ENCODE results near the gene PRKAG2.

The PRKAG2 gene

GRCh38 chr7:151871189-151871735 is 5.7 kb downstream of the PRKAG2 start:
- H3K9me3 ChIP-seq (ENCODE audit: insufficient read depth, low read depth, low read length) = no peaks in the 10 kb centered on the region
- no peak overlapping the region for H3K9ac ChIP-seq (ENCODE audit: low read depth, low read length, poor library complexity, severe bottlenecking)
- H3K36me3 ChIP-seq (ENCODE audit: insufficient read depth, low read length) = no peaks in the 10 kb centered on the region
- TF ChIP-seq CTCF (conservative IDR thresholded peaks at IDR 0.05; ENCODE audit: low read length) = no peak
- no peak for TF ChIP-seq EZH2phosphoT487 (IDR thresholded peaks at IDR 0.05; ENCODE audit: borderline replicate concordance)
- no peak overlapping the region for H3K4me3 ChIP-seq (ENCODE audit: low read length, poor library complexity, severe bottlenecking)
- no peak overlapping the region for H2AFZ ChIP-seq (ENCODE audit: low read length)
- H3K9me2 ChIP-seq (replicated peaks; ENCODE audit: low read depth, low read length) = no peaks in the 10 kb centered on the region
- H3K27me3 ChIP-seq (ENCODE audit: insufficient read depth, low read length, poor library complexity, severe bottlenecking) = no peaks in the 10 kb centered on the region
- H4K20me1 ChIP-seq (ENCODE audit: insufficient read depth, low read length, poor library complexity, severe bottlenecking) = no peaks in the 10 kb centered on the region
- no peaks in the 10 kb centered on the region for H3F3A ChIP-seq (ENCODE audit: low read depth)
- peaks cover 8% of the 10 kb centered on the region for H3K4me1 ChIP-seq (ENCODE audit: insufficient read depth, low read length, poor library complexity, severe bottlenecking)
- H3K4me2 ChIP-seq (ENCODE audit: low read depth, low read length, poor library complexity, severe bottlenecking) = no peak overlapping the region
- H3K79me2 ChIP-seq (ENCODE audit: insufficient read depth, low read length) = no peaks in the 10 kb centered on the region; the same call in 1 of the 2 replicates

- no peak overlapping the region for H3K4me2 ChIP-seq (ENCODE audit: low read depth, low read length, poor library complexity, severe bottlenecking)
- no peak for TF ChIP-seq CTCF (conservative IDR thresholded peaks at IDR 0.05; ENCODE audit: low read length)
- no peak for TF ChIP-seq EZH2phosphoT487 (IDR thresholded peaks at IDR 0.05; ENCODE audit: borderline replicate concordance)
- H3K27me3 ChIP-seq (ENCODE audit: insufficient read depth, low read length, poor library complexity, severe bottlenecking) = no peaks in the 10 kb centered on the region
- no peaks in the 10 kb centered on the region for H3K36me3 ChIP-seq (ENCODE audit: insufficient read depth, low read length)
- no peak overlapping the region for H3K4me3 ChIP-seq (ENCODE audit: low read length, poor library complexity, severe bottlenecking)
- no peak overlapping the region for H2AFZ ChIP-seq (ENCODE audit: low read length)
- H3K4me1 ChIP-seq (ENCODE audit: insufficient read depth, low read length, poor library complexity, severe bottlenecking) = peaks cover 5% of the 10 kb centered on the region
- H3K9ac ChIP-seq (ENCODE audit: low read depth, low read length, poor library complexity, severe bottlenecking) = no peak overlapping the region
- H3K9me2 ChIP-seq (replicated peaks; ENCODE audit: low read depth, low read length) = no peaks in the 10 kb centered on the region
- H3K79me2 ChIP-seq (ENCODE audit: insufficient read depth, low read length) = no peaks in the 10 kb centered on the region; the same call in 1 of the 2 replicates
- no peaks in the 10 kb centered on the region for H3K9me3 ChIP-seq (ENCODE audit: insufficient read depth, low read depth, low read length)
- no peaks in the 10 kb centered on the region for H3F3A ChIP-seq (ENCODE audit: low read depth)
- H4K20me1 ChIP-seq (ENCODE audit: insufficient read depth, low read length, poor library complexity, severe bottlenecking) = no peaks in the 10 kb centered on the region
These were observed 6.7 kb downstream of the PRKAG2 start for GRCh38 chr7:151869968-151870918.

- Histone ChIP-seq H4K20me1 (ENCODE audit: insufficient read depth, low read length, poor library complexity, severe bottlenecking) (no peaks in the 10 kb centered on the region), H3K9ac (ENCODE audit: low read depth, low read length, poor library complexity, severe bottlenecking) (no peak overlapping the region), H3K27me3 (ENCODE audit: insufficient read depth, low read length, poor library complexity, severe bottlenecking) (no peaks in the 10 kb centered on the region), H3F3A (ENCODE audit: low read depth) (no peaks in the 10 kb centered on the region), H3K9me2 (replicated peaks; ENCODE audit: low read depth, low read length) (no peaks in the 10 kb centered on the region), H3K4me2 (ENCODE audit: low read depth, low read length, poor library complexity, severe bottlenecking) (no peak overlapping the region), H3K79me2 (ENCODE audit: insufficient read depth, low read length) (no peaks in the 10 kb centered on the region; the same call in 1 of the 2 replicates), H3K9me3 (ENCODE audit: insufficient read depth, low read depth, low read length) (no peaks in the 10 kb centered on the region), H2AFZ (ENCODE audit: low read length) (no peak overlapping the region), H3K36me3 (ENCODE audit: insufficient read depth, low read length) (no peaks in the 10 kb centered on the region), H3K4me1 (ENCODE audit: insufficient read depth, low read length, poor library complexity, severe bottlenecking) (no peaks in the 10 kb centered on the region), H3K4me3 (ENCODE audit: low read length, poor library complexity, severe bottlenecking) (no peak overlapping the region)
- TF ChIP-seq EZH2phosphoT487 (IDR thresholded peaks at IDR 0.05; ENCODE audit: borderline replicate concordance) = no peak
- no peak for TF ChIP-seq CTCF (conservative IDR thresholded peaks at IDR 0.05; ENCODE audit: low read length)
These were observed 7.5 kb downstream of the PRKAG2 start for GRCh38 chr7:151869455-151869854.
